Panc1 (cell line): ENCODE data around the gene COX6A1. TPM values are rescaled to one million over a fixed set of nuclear protein-coding genes. Genes with fewer than 3 reads are reported as not detected.

Source experiments
- ATAC-seq: fragments of 200-7000 bp; cut with Tn5 transposase; 2 replicates; pipeline ENCODE4 v1.9.1; 2020; ENCODE audit warnings: mild to moderate bottlenecking, moderate library complexity
- BruUV-seq: library from RNA; stranded (reverse); fragments of 400-500 nt; replicated peaks from 2 replicates; lab custom pipeline; 2021; lab: Mats Ljungman, UMichigan
- CTCF ChIA-PET: fragments of 300-600 bp; sonication (Branson Sonifier 250); formaldehyde crosslinking; loops from one replicate; lab custom pipeline; 2022; ENCODE audit warnings: antibody characterized with exemption; lab: Charles Lee
- POLR2A ChIA-PET: fragments of 300-600 bp; sonication (Branson Sonifier 250); formaldehyde crosslinking; loops from one replicate; lab custom pipeline; 2022; ENCODE audit warnings: antibody characterized with exemption; lab: Charles Lee
- DNase-seq: peaks from one replicate; pipeline ENCODE4 v3.0.0-alpha.2; 2010; ENCODE audit warnings: low read depth, low spot score
- H3K27ac ChIP-seq: 2 replicates; pipeline ENCODE4 v1.5.1; 2011; ENCODE audit warnings: mild to moderate bottlenecking, low read length, inconsistent platforms
- H3K27me3 ChIP-seq: fragments of 200-500 bp; sonication (Bioruptor generic); 2 replicates; pipeline ENCODE4 v1.6.0; 2014; ENCODE audit warnings: low read length, inconsistent platforms; ENCODE audit not compliant: control insufficient read depth, insufficient read depth
- H3K36me3 ChIP-seq: fragments of 200-500 bp; sonication (Bioruptor generic); 2 replicates; pipeline ENCODE4 v1.5.1; 2014; ENCODE audit warnings: inconsistent platforms, mild to moderate bottlenecking, low read length, moderate library complexity; ENCODE audit not compliant: control insufficient read depth, insufficient read depth
- H3K4me1 ChIP-seq: 2 replicates; pipeline ENCODE4 v1.5.1; 2011; ENCODE audit warnings: inconsistent platforms, mild to moderate bottlenecking, low read length, moderate library complexity; ENCODE audit not compliant: control insufficient read depth, insufficient read depth
- H3K4me3 ChIP-seq, 2 experiments: 2 replicates each; pipeline ENCODE4 v1.5.1; 2011 to 2012; ENCODE audit warnings: low read depth in 2 of 2, low read length in 2 of 2, mild to moderate bottlenecking in 2 of 2, inconsistent platforms in 1 of 2, moderate library complexity in 1 of 2
- H3K9me3 ChIP-seq: fragments of 200-500 bp; sonication (Bioruptor generic); 2 replicates; pipeline ENCODE4 v1.5.1; 2014; ENCODE audit warnings: low read depth, mild to moderate bottlenecking, inconsistent platforms, low read length, moderate library complexity; ENCODE audit not compliant: control insufficient read depth, insufficient read depth
- CTCF ChIP-seq: fragments of 450-650 bp; IDR thresholded peaks from 2 replicates; pipeline ENCODE4 v1.5.1; 2017; ENCODE audit warnings: mild to moderate bottlenecking
- POLR2AphosphoS5 ChIP-seq: IDR thresholded peaks from 2 replicates; pipeline ENCODE4 v1.6.1; 2012; ENCODE audit warnings: mild to moderate bottlenecking, low read depth, low read length, moderate library complexity
- REST ChIP-seq, 2 experiments: IDR thresholded peaks; 2 replicates each; pipeline ENCODE4 v1.6.1; 2011 to 2012; ENCODE audit warnings: low read depth in 2 of 2, control low read depth in 1 of 2, low read length in 1 of 2, mild to moderate bottlenecking in 1 of 2, moderate library complexity in 1 of 2; ENCODE audit not compliant: insufficient read depth in 1 of 2
- SIN3A ChIP-seq: IDR thresholded peaks from 2 replicates; pipeline ENCODE4 v1.6.1; 2012; ENCODE audit warnings: low read depth, mild to moderate bottlenecking, low read length, moderate library complexity, borderline replicate concordance; ENCODE audit not compliant: insufficient read depth
- TCF7L2 ChIP-seq: IDR thresholded peaks from 2 replicates; pipeline ENCODE4 v1.6.1; 2011; ENCODE audit warnings: mild to moderate bottlenecking, low read depth, low read length, inconsistent platforms
- in situ Hi-C: cut with HindIII; loops from 2 replicates; pipeline ENCODE4 v1.10.0; 2016; ENCODE audit warnings: low sequenced_read_pairs, low pct_unique_long_range_greater_than_20kb
- intact Hi-C: fragments of 100-400 bp; cut with micrococcal nuclease; formaldehyde crosslinking; loops from one replicate; pipeline ENCODE4 v1.10.0; 2022; ENCODE audit not compliant: unreplicated experiment
- total RNA-seq: library from RNA; stranded (reverse); gene quantifications from one replicate; pipeline ENCODE4 v1.2.1, GENCODE V29; 2021; ENCODE audit not compliant: unreplicated experiment

The COX6A1 gene
- total RNA-seq, 1 experiment from 2014 or later, result 557 TPM

GRCh38 chr12:120406069-120406468, 31.8 kb upstream of the COX6A1 start:
- Histone ChIP-seq H3K4me1 (no peaks in the 10 kb centered on the region), H3K36me3 (no peaks in the 10 kb centered on the region), H3K4me3 (no peak overlapping the region), H3K27me3 (no peaks in the 10 kb centered on the region), H3K27ac (no peak overlapping the region), H3K9me3 (no peaks in the 10 kb centered on the region)
- no TSS peak for BruUV-seq
- ATAC-seq (no peak), DNase-seq (no peak)
- intact Hi-C loops, result no loop called here
- in situ Hi-C loops, result no loop called here
- ChIA-PET CTCF (no interaction called here), POLR2A (no interaction called here)
- TF ChIP-seq REST (IDR thresholded peaks at IDR 0.05; ENCODE audit: insufficient read depth in 1 of 2, low read depth in 2 of 2, low read length in 1 of 2), result no peak
- TF ChIP-seq CTCF, result no peak
- TF ChIP-seq SIN3A, result no peak
- TF ChIP-seq POLR2AphosphoS5, result no peak
- TF ChIP-seq TCF7L2, result no peak

- DNase-seq (no peak), ATAC-seq (no peak)
- H3K36me3 ChIP-seq, result no peaks in the 10 kb centered on the region
- intact Hi-C loops, result no loop called here
- in situ Hi-C loops, result no loop called here
- ChIA-PET CTCF (no interaction called here), POLR2A (no interaction called here)
- H3K27ac ChIP-seq, result no peak overlapping the region
- TF ChIP-seq TCF7L2, result no peak
- no peak for TF ChIP-seq SIN3A
- TF ChIP-seq REST (IDR thresholded peaks at IDR 0.05; ENCODE audit: insufficient read depth in 1 of 2, low read depth in 2 of 2, low read length in 1 of 2), result no peak
- TF ChIP-seq CTCF, result no peak
- no peak for TF ChIP-seq POLR2AphosphoS5
- H3K4me3 ChIP-seq, result no peak overlapping the region
- H3K27me3 ChIP-seq, result no peaks in the 10 kb centered on the region
- H3K9me3 ChIP-seq, result no peaks in the 10 kb centered on the region
- H3K4me1 ChIP-seq, result no peaks in the 10 kb centered on the region
- no TSS peak for BruUV-seq
Measured at GRCh38 chr12:120406553-120406952, 31.4 kb upstream of the COX6A1 start.
